ENCODE measurements around the gene TNS3.

DNA sequence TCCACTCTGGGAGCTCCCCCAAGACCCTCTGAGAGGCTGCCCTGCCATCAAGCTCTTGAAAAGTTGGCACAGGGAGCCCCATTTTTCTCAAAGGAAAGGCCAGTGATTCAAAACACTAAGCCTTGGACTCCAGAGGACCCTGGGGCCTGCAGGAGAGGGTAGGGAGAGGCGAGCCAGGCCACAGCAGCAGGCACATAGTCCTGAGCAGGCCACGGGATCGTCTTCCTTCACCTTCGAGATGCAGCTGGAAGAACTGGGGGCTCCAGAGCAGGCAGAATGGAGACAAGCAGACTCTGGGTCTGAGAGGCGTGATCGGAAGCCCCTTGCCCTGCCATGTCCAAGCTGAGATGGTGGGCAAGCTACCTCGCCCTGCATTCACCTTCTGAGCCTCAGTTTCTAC, 13.9 kb downstream of the TNS3 start:
- TF ChIP-seq RFX5 (IDR thresholded peaks at IDR 0.05; ENCODE audit: low read length) (no peak), GATA2 (CRISPR knock-in tag; IDR thresholded peaks at IDR 0.05) (no peak)

All from SK-N-SH (cell line).